Caco-2 (cell line): ENCODE measurements around the gene KCNJ12. TPM values are rescaled to one million over a fixed set of nuclear protein-coding genes. Genes with fewer than 3 reads are reported as not detected.
"Not testable (repeated sequence)": the region's sequence is repeated elsewhere in the genome, so short reads cannot be mapped to it uniquely, and the experiment has no call there.

Experiments
- BruUV-seq: library from RNA; stranded (reverse); fragments of 400-500 nt; replicated peaks from 2 replicates; lab custom pipeline; 2021; lab: Mats Ljungman, UMichigan
- CTCF ChIA-PET: fragments of 300-600 bp; sonication (Branson Sonifier 250); formaldehyde crosslinking; loops from one replicate; lab custom pipeline; 2022; ENCODE audit warnings: antibody characterized with exemption; lab: Charles Lee
- POLR2A ChIA-PET: fragments of 300-600 bp; sonication (Branson Sonifier 250); formaldehyde crosslinking; loops from one replicate; lab custom pipeline; 2022; ENCODE audit warnings: antibody characterized with exemption; lab: Charles Lee
- DNase-seq, 2 experiments: peaks; one replicate each; pipeline versions ENCODE4 v3.0.0 to v3.0.0-alpha.2; 2020 to 2022
- H3K27me3 ChIP-seq: replicated peaks from 2 replicates; pipeline ENCODE4 v1.6.0; 2011; ENCODE audit warnings: low read length; ENCODE audit not compliant: control insufficient read depth, insufficient read depth
- H3K36me3 ChIP-seq: 2 replicates; pipeline ENCODE4 v1.5.1; 2011; ENCODE audit warnings: low read length; ENCODE audit not compliant: control insufficient read depth, insufficient read depth
- H3K4me1 ChIP-seq: fragments of 250-450 bp; sonication (Bioruptor Pico); 2 replicates; pipeline ENCODE4 v1.5.1; 2020; ENCODE audit warnings: mild to moderate bottlenecking
- H3K4me3 ChIP-seq: 2 replicates; pipeline ENCODE4 v1.5.1; 2011; ENCODE audit warnings: low read depth, mild to moderate bottlenecking, control low read depth, low read length
- H3K9me3 ChIP-seq: fragments of 250-450 bp; sonication (Bioruptor Pico); 2 replicates; pipeline ENCODE4 v1.5.1; 2020; ENCODE audit warnings: mild to moderate bottlenecking, moderate library complexity
- H3K27ac Mint-ChIP-seq: one replicate; pipeline ENCODE4 v1.8.0; 2022; ENCODE audit warnings: mixed read lengths; ENCODE audit not compliant: unreplicated experiment
- H3K27me3 Mint-ChIP-seq: one replicate; pipeline ENCODE4 v1.8.0; 2022; ENCODE audit warnings: mixed read lengths; ENCODE audit not compliant: insufficient read depth, unreplicated experiment
- H3K36me3 Mint-ChIP-seq: one replicate; pipeline ENCODE4 v1.8.0; 2022; ENCODE audit warnings: mild to moderate bottlenecking, mixed read lengths; ENCODE audit not compliant: insufficient read depth, unreplicated experiment
- H3K4me1 Mint-ChIP-seq: one replicate; pipeline ENCODE4 v1.8.0; 2022; ENCODE audit warnings: low read depth, mixed read lengths; ENCODE audit not compliant: unreplicated experiment
- H3K4me3 Mint-ChIP-seq: one replicate; pipeline ENCODE4 v1.8.0; 2022; ENCODE audit warnings: mild to moderate bottlenecking, moderate library complexity, mixed read lengths; ENCODE audit not compliant: unreplicated experiment
- H3K9me3 Mint-ChIP-seq: one replicate; pipeline ENCODE4 v1.8.0; 2022; ENCODE audit warnings: mixed read lengths; ENCODE audit not compliant: unreplicated experiment
- intact Hi-C: fragments of 100-400 bp; cut with micrococcal nuclease; formaldehyde crosslinking; loops from one replicate; pipeline ENCODE4 v1.10.0; 2022; ENCODE audit not compliant: unreplicated experiment
- total RNA-seq: library from RNA; stranded (reverse); gene quantifications from 2 replicates; pipeline ENCODE4 v1.2.3, GENCODE V29; 2022

KCNJ12 gene
- total RNA-seq, 1 experiment from 2014 or later = 0.07 TPM

DNA sequence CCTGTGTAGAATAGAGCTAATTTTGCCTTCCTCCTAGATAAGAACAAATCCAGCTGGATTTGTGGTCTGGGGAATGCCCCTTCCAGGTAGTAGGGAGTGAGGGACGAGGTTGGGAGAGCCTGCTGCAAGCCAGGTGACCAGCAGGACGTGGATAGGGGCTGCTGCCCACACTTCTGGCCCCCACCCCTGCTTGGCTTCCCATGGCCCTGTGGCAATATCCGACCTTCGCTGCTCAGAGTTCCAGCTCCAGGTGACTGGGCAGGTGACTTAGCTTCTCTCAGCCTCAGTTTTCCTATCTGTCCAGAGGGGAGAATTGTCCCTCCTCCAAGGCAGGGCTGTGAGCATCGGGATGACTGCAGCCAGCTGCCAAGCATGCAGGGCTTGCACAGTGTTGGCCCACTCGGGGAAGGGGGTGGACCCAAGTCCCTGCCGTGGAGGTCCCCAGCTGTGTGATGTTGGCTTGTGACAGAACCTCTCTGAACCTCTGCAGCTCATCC is 29.8 kb downstream of the KCNJ12 start:
- CTCF ChIA-PET, POLR2A ChIA-PET, intact Hi-C loops, H3K36me3 Mint-ChIP-seq, H3K4me1 ChIP-seq, H3K9me3 Mint-ChIP-seq, DNase-seq, H3K27me3 ChIP-seq, H3K9me3 ChIP-seq, H3K27me3 Mint-ChIP-seq, H3K4me3 ChIP-seq, H3K4me1 Mint-ChIP-seq, BruUV-seq, H3K27ac Mint-ChIP-seq, H3K36me3 ChIP-seq, H3K4me3 Mint-ChIP-seq: not testable (repeated sequence)

DNA sequence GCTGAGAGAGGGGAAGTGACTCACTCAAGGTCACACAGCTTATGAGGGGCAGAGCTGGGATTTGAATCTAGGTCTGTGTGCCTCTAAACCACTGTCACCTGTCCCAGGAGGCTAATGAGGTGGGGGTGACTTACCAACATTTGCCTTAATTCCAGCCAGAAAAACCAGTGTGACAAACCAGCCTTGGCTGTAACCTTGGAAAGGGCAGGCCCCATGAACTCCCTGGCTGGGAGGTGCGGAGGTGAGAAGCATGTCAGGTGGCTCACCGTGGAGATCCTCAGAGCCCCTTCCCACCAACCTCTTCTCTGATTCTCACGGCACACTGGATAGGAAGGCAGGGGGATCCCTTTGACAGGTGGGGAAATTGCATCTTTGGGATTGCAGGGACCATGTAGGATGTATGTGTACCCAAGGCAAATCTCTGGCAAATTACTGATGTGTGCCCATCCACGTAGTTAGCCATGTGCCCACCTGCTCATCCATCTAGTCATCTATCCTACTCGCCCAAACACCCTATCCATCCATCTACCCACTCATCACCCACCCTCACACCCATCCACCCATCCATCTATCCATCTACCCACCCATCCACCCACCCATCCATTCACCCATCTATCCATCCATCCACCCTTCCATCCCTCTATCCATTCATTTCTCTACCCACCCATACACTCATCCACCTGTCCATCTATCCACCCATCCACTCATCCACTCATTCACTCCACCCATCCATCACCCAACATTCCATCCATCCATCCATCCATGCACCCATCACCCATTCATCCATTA is 30.7 kb downstream of the KCNJ12 start:
- H3K36me3 ChIP-seq, H3K4me3 ChIP-seq, H3K4me1 ChIP-seq, intact Hi-C loops, POLR2A ChIA-PET, H3K9me3 Mint-ChIP-seq, H3K27me3 Mint-ChIP-seq, DNase-seq, BruUV-seq, H3K27ac Mint-ChIP-seq, H3K27me3 ChIP-seq, H3K4me1 Mint-ChIP-seq, H3K36me3 Mint-ChIP-seq, H3K4me3 Mint-ChIP-seq, H3K9me3 ChIP-seq, CTCF ChIA-PET: not testable (repeated sequence)

DNA sequence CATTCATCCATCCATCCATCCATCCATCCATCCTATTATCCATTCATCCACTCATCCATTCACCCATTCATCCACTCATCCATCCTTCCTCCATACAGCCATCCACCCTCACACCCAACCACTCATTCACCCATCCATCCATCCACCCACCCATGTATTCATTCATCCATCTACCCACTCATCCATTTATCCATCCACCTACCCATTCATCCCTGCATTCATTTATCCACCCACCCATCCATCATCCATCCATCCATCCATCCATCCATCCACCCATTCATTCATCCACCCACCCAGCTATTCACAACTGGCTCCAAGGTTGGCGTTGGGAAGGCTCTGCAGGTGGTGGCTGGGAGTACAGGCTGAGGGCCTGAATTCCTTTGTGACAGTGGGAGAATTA is 31.6 kb downstream of the KCNJ12 start:
- H3K27me3 ChIP-seq, H3K4me1 Mint-ChIP-seq, CTCF ChIA-PET, H3K9me3 Mint-ChIP-seq, intact Hi-C loops, H3K9me3 ChIP-seq, H3K4me3 ChIP-seq, H3K4me3 Mint-ChIP-seq, H3K36me3 Mint-ChIP-seq, H3K36me3 ChIP-seq, H3K27ac Mint-ChIP-seq, H3K27me3 Mint-ChIP-seq, DNase-seq, H3K4me1 ChIP-seq, BruUV-seq, POLR2A ChIA-PET: not testable (repeated sequence)

DNA sequence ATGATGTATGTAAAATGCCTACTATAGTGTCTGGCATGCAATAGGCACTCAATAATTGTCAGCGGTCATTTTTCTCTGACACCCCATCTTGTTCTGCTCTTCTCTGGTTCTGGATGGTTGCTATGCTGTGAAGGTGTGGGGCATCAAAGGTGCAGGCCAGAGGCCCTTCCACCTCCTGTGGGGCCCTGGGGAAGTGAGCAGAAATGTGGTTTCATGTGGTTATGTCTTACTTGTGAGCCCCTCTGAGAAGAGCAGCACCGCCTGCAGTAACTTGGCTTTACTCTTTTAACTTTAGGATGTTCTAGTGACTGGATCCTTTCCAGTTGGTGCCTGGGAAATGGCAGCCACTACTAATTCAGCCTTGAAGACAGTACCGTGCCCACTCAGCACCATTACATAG is 32.1 kb downstream of the KCNJ12 start:
- H3K4me3 ChIP-seq, H3K4me3 Mint-ChIP-seq, CTCF ChIA-PET, H3K9me3 ChIP-seq, H3K27ac Mint-ChIP-seq, BruUV-seq, DNase-seq, intact Hi-C loops, POLR2A ChIA-PET, H3K36me3 Mint-ChIP-seq, H3K27me3 ChIP-seq, H3K27me3 Mint-ChIP-seq, H3K4me1 ChIP-seq, H3K9me3 Mint-ChIP-seq, H3K4me1 Mint-ChIP-seq, H3K36me3 ChIP-seq: not testable (repeated sequence)

DNA sequence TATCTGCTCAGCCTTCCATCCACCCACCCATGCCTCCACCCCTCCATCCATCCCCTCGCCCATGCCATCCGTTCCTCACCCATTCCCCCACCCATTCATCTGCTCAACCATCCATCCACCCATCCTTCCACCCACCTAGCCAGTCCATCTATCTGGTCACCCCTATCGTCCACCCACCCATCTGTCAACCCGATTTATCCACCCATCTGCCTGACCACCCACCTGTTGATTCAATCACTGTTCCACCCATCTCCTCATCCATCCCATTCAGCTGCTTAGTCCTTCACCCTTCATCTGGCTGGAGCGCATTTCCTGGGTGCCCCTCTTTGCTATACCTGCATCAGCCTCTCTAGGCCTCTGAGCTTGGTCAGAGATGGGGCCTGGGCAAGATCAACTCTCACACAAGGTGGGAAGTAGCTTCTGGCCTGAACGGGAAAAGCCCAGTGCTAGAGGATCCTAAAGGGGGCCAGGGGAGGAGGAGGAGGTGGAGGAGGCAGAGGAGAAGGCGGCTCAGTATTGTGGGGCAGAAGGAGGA is 32.7 kb downstream of the KCNJ12 start:
- H3K27me3 ChIP-seq, H3K4me3 ChIP-seq, DNase-seq, H3K4me1 Mint-ChIP-seq, H3K4me3 Mint-ChIP-seq, H3K36me3 ChIP-seq, CTCF ChIA-PET, H3K9me3 ChIP-seq, intact Hi-C loops, POLR2A ChIA-PET, H3K27ac Mint-ChIP-seq, H3K9me3 Mint-ChIP-seq, H3K27me3 Mint-ChIP-seq, H3K4me1 ChIP-seq, H3K36me3 Mint-ChIP-seq, BruUV-seq: not testable (repeated sequence)

DNA sequence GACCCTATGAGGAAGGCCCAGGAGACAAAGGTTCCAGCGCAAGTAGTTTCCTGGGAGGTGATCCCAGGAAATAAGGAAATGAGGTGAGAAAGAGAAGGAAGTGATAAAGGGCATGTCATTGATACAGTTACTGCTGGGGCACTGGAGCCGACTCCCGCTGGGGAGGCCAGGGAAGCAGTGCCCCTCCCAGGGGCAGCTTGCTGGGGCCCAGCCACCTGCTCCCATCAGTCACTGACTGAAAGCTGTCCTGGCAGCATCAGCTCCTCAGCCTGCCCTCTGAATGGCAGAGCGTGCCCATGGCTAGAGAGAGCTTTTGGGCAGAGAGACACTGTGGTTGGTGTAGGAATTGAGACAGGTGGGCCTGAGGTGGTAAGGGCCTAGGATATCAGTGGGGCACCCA is 33.2 kb downstream of the KCNJ12 start:
- POLR2A ChIA-PET, H3K36me3 ChIP-seq, H3K4me3 ChIP-seq, CTCF ChIA-PET, H3K36me3 Mint-ChIP-seq, H3K9me3 Mint-ChIP-seq, H3K27me3 Mint-ChIP-seq, H3K4me1 ChIP-seq, intact Hi-C loops, H3K4me1 Mint-ChIP-seq, H3K4me3 Mint-ChIP-seq, H3K27me3 ChIP-seq, DNase-seq, BruUV-seq, H3K9me3 ChIP-seq, H3K27ac Mint-ChIP-seq: not testable (repeated sequence)

DNA sequence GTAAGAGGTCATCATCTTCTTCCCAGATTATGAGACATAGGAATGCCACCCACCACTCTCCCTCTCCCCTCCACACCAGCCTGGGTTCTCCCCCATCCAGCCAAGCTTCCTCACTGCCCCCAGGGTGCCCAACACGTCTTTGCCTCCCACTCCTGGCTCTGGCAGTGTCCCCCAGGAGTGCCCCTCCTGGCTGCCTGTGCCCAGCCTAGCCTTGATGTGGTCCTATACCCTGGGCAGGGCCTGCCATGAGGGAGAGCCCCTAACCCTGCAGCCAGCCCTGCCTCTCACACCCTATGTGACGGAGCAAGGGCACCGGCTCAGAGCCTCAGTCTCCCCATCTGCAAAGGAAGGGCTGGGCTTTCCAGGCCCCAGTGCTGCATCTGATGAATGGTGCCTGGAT is 33.8 kb downstream of the KCNJ12 start:
- H3K9me3 Mint-ChIP-seq, H3K27me3 ChIP-seq, H3K9me3 ChIP-seq, intact Hi-C loops, H3K4me3 ChIP-seq, BruUV-seq, CTCF ChIA-PET, H3K4me1 Mint-ChIP-seq, H3K4me3 Mint-ChIP-seq, H3K27me3 Mint-ChIP-seq, H3K27ac Mint-ChIP-seq, H3K4me1 ChIP-seq, DNase-seq, H3K36me3 ChIP-seq, POLR2A ChIA-PET, H3K36me3 Mint-ChIP-seq: not testable (repeated sequence)
